ENCODE measurements around the gene THAP11.

- TF ChIP-seq CTCF (IDR thresholded peaks at IDR 0.05 in 8 of 11, conservative IDR thresholded peaks at IDR 0.05 in 3 of 11) (no peak), POLR2A (IDR thresholded peaks at IDR 0.05) (no peak), POLR2AphosphoS5 (IDR thresholded peaks at IDR 0.05) (no peak)
These were observed 50.3 kb downstream of the THAP11 start for GRCh38 chr16:67892375-67892774.

All from spleen (tissue), 7 donors.